SKM-1 (cell line): Measurements from ENCODE around the gene FOXE3.

Source experiments
- DNase-seq: peaks from one replicate; lab custom pipeline; 2025; ENCODE audit not compliant: unreplicated experiment; lab: John Stamatoyannopoulos, UW

Gene FOXE3

DNA sequence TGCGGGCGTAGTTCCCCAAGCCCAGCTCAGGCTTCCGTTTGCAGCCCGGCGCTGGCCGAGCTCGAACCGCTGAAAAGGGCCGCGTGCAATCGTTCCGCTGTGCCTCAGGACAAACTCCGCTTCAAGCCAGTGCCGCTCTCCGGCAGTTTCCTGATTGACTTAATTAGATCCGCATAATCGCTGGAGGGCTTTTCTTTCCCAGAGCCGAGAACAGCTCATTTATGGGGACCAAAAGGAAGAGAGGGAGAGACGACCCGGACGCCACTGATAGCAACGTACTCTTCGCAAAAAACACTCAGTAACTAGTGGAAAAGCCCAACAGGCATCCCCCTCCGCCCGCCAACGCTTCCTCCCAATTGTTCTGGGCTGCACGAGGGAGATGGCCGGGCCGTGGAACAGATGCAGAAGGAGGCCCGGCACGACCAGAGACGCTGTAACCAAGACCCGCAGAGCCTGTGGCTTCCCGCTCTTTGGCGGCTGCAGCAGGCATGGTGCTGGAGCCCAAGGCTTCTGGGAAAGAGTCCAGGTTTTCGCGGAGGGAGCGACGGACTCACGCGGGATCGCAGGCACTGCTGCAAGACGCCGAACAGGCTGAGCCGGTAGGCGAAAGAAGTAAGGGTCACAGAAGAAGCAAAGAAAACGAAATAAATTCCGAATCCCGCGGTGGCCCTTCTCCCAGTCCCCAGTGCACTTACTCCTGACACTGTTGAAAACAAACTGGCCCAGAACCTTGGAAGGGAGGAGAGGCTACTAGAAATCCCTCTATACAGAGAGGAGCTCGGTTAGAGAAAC, 18.2 kb downstream of the FOXE3 start:
- no peak for DNase-seq

DNA sequence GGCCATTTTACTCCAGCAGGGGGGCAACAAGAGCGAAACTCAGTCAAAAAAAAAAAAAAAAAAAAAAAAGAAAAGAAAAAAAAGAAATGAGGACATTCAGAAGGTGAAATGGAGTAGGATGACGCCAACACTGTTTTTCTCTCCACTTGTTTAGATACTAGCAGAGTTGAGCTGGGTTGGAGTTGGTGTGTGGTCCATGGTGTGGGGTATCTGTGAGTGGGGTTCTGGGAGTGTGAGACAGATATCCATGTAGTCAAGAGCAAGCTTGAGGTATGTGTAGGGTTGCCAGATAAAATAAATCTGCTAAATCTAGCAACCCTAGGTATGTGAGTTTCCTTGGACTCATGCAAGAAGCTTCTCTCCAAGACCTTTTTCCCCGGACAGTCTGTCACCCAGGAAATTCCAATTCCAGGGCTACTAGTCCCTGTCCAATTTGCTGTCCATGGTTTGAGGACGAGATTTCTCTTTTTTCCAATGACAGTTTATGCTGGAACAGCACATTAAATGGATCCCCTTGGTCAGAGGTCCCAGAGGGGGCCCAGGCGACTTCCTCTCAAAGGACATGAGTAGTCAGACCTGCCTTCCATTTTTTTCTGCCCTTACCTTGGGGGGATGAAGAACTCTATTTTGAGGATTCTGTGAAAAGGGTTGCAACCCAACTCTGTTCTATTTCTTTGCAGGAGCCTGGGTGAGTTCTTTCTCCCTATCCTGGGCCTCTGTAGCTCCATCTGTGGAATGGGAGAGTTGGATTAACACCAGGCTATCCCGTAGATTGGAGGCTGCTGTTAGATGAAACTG, 19.6 kb downstream of the FOXE3 start:
- no peak for DNase-seq

DNA sequence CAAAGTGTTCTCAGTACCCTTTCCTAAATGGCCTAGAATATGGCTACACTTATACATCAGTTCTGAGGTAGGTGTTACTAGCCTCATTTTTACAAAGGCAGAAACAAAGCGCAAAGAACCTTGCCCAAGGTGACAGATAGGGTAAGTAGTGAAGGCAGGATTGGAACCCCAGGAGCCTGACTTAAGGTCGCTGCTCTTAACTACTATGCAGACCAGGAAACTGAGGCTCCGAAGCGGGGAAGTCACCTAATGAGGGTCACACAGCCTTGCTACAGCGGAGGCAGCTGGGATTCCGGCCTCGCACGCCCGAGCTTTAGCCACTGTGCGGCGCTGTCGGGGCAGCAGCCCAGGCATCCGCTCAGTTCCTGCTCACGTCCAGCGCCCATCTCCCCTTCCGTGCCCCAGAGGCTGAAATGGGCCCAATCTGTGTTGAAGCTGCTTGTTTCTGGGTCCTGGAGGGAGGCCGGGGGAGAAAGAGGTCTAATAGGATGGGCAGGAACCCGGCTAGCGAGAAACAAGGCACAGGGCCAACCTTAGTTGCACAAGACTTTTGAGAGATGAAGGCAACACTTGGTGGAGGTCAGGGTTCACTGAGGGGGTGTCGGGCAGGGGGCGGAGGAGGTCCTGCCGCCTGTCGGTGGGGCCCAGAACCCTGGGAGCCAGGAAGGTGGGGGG, 20.4 kb downstream of the FOXE3 start:
- DNase-seq, result peak; percentile 28

DNA sequence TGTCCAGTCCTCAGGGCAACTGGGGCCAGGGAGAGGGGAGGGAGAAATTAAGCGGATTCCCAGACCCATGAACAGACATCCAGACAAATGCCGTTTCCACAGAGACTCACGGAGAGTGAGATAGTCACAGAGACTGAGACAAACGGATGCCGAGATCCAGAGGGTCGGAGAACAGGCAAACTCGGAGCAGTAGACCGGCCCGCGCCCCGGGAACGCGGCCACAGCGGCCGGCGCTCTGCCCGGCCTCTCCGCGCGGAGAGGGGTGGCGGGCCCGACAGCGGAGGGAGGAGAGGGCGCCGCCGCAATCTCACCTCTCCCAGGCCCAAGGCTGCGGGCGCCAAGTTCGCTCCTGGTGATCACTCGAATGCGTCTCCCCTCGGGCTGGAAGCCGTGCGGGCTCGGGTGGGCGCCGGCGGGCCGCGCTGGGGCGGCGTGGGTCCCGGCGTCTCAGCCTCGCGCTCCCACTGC, 20.9 kb downstream of the FOXE3 start:
- no peak for DNase-seq

DNA sequence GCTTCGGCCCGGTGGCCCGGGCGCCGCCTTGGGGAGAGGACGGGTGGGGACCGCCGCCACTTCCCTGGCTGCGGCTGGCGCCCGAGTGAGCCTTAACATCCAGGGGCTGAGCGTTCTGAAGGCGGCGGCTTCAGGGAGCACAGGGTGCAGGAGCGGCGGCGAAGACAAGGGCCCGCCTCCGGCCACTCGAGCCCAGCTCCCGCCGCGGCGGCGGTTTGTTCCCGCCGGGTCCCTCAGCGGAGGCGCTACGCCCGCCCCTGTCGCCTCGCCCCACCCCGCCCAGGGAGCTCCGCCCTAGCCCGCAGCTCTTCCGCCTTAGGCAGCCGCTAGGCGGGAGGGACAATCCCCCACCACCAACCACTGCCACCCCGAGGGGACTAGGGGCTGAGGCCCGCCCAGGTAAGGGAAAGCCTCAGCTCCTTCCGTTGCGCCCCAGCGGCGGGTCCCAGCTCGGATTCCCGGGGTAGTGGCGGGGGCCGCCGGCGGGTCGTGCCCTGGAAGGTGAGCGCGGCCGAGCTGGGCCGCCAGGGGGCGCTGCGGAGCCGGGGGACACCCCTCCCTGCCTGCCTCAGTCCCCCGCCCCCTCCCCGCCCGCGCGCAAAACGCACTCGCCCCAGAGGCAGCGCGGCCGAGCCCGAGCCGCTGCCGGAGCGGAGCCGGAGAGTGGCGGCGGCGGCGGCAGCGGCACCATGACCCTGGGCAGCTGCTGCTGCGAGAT, 21.5 kb downstream of the FOXE3 start, which contains the start of gene FOXD2:
TSS of gene FOXD2 (plus strand) at position 598 of the 718 bp plus-strand sequence. CDS start at position 690, 92 bp downstream.
- DNase-seq, result peak; percentile 65

DNA sequence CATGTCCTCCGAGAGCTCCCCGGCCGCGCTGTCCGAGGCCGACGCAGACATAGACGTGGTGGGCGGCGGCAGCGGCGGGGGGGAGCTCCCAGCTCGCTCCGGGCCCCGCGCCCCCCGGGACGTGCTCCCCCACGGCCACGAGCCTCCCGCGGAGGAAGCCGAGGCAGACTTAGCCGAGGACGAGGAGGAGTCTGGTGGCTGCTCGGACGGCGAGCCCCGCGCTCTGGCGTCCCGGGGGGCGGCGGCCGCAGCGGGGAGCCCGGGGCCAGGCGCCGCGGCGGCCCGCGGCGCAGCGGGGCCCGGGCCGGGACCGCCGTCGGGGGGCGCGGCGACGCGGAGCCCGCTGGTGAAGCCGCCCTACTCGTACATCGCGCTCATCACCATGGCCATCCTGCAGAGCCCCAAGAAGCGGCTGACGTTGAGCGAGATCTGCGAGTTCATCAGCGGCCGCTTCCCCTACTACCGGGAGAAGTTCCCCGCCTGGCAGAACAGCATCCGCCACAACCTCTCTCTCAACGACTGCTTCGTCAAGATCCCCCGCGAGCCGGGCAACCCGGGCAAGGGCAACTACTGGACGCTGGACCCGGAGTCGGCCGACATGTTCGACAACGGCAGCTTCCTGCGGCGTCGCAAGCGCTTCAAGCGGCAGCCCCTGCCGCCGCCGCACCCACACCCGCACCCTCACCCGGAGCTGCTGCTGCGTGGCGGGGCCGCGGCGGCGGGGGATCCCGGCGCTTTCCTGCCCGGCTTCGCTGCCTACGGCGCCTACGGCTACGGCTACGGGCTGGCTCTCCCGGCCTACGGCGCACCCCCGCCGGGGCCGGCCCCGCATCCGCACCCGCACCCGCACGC, 22.3 kb downstream of the FOXE3 start:
- DNase-seq, result no peak

DNA sequence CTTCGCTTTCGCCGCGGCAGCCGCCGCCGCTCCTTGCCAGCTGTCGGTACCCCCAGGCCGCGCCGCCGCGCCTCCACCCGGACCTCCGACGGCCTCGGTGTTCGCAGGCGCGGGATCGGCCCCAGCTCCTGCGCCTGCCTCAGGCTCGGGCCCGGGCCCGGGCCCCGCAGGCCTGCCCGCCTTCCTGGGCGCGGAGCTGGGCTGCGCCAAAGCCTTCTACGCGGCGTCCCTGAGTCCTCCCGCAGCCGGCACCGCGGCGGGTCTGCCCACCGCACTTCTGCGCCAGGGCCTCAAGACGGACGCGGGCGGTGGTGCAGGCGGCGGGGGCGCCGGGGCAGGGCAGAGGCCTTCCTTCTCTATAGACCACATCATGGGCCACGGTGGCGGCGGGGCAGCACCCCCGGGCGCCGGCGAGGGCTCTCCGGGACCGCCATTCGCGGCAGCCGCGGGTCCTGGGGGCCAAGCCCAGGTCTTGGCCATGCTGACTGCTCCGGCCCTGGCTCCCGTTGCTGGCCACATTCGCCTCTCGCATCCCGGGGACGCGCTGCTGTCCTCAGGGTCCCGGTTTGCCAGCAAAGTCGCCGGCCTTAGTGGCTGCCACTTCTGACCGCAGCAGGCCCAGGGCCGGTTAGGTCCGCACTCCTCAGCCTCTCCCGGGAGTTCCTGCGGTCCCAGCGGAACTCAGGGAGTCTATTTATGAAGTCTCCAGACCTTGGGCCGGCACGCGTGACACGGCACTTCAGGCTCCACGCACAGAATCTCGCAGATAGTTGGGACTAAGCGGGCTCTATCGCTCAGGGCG, 23.1 kb downstream of the FOXE3 start:
- no peak for DNase-seq

DNA sequence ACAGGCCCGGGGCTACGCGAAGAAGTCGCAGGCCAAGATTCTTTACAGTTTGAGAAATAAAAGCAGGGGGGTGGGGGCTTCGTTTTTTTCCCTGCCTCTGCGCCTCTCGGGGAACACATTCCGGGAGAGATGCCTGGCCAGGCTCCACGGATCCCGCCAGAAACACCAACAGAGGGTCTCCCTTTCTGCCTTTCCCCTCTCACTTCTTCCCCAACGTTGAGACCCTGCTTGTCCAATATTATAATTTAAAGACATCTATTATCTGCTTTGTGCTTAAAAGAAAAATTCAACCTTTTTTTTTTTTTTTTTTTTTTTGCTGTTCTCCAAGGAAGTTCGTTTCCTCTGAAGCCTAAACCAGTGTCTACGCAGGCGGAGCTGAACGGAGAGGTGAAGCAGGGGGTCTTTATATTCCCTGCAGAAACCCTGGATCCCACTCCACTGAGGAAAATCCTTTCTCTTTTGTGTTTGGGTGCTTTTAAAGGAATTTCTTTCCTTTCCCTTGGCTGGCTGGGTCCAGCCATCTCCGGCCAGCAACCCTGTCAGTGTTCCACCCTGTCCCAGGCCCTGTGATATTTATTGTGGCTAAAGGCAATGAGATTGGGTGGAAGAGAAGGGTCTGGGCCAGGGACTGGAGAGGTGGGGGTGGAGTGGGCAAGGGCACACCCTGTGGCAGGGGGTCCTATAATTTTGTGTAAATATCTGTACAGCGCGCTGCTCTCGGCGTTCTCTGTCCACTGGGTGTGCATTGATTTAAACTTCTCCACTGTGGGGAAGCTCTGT, 23.9 kb downstream of the FOXE3 start:
- DNase-seq, result no peak

DNA sequence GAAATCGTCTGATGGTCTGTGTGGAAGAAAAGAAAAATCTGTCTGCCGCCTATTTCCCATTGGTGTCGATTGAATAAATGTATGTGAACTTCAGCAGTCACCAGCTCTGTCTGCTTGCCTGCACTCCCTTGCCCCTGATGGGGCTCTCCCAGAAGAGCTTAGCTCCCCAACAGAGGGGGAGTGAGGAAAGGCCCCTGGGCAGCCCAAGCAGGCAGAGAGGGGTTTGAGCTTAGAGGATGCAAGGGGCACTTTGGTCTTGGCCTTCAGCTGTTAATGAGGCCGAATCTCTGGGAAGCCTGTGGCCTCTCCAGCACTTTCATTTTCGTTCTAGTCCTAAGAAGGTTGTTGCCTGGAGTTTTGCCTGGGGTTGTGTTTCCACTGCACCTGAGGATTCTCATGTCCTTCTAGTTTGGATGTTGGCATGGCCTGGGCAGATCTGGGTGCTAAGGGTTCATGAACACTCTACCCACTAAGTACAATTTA, 24.6 kb downstream of the FOXE3 start:
- no peak for DNase-seq

DNA sequence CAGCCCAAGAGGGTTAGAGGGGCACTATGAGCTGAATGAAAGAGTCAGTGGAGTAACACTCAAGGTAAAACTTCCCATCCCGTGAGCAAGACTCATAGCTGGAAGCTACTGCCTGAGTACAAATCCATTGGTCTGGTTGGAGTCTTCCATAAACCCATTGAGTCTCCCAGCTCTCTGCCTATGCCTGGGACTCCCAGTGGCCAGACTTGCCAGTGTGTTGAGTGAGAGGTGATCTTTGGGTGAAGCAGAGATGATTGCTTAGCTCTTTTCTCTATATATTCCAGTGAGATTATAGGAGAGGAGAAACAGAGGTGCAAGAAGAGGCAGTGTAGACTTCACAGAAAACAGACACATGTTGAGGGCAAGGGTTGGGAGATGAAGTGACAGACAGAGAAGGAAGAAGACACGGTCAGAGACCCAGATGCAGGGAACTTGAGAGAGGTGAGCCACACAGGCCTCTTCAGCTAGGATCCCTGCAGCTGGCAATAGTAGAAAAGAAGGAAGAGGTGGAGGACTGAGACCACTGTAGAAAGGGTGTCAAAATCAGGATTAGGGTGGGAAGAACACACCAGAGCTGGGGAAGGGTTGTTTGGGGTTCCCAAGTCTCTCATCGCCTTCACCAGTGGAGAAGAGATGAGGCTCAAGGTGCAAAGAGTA, 25.5 kb downstream of the FOXE3 start:
- DNase-seq, result no peak

DNA sequence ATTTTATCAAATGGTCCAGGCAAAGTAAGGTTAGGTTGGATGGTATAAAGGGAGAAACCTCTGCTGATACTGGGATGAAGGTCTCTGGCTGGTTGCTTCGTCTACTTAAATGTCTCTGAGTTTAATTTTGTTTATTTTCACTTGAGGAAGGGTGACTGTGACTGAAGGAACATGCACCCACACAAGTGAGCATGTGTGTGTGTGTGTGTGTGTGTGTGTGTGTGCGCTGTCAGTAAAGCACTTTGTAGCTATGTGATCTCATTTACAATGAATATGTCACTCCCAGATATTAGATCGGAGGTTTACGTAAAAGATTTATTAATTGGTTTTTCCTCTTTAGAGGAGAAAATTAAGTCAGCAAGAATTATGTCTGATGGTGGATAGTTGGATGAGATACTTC, 26.1 kb downstream of the FOXE3 start:
- DNase-seq, result no peak

DNA sequence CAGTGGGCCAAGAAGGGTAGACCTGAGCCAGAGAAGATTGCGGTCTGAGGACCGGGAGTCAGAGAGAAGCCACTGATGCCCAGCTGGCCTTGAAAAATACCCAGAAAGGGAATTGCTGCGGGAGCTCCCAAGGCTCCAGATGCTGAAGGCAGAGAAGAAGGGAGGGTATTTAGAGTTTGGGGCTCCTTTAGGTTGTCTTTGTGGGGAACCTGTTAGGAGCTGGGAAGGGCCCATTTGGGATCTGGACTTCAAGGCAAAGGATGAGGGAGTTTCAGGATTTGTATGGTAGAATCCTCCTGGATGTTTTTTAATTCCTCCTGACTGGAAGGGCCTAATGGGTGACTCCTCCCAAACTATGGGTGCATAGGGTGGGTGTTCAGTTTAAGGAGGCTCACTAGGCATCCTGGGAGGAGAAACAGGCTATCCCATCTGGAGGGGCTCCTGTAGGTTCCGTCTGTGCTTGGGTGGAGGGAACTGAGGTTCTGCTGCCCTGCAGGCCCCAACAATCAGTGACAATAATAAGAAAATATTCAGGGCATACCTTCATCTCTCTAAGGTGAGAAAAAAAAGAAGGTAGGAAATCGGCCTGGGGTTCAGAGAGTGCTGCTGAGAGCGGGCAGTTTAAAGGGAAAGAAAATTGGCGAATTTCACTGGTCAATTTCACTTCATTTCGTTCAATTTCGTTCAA, 26.9 kb downstream of the FOXE3 start:
- DNase-seq, result no peak

DNA sequence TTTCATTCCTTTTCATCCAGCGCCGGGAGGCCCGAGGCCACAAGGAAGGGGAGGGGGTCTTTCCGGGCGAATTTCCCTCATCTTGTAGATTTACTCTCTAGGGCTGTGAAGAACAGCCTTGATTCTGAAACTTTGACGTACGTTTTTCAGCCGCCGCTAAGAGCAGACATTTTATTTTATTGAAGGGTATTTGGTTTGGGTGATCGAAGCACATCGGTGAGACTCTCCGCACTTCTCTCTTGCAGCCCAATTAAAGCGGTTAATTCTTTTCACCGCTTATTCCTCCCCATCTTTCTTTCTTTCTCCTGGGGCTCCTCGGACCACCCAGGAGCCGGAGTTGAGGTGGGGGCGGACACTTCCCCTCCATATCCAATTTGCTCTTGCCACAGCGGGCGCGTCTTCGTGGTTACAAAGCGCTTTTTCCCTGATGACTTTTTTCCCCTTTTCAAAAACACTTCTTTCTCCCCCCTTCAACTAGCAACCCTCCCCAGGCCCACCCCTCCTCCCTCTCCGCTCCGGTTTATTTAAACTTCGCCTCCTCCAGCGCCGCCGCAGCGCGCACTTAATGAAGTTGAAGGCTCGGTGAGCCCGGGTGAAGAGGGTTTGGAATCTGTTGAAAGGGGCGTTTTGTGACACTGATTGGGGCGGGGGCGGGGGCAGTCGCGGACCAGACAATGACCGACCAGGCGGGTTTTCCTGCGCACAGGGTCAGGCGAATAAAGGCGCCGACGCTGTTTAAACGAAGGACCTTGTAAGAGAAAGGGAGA, 27.6 kb downstream of the FOXE3 start:
- no peak for DNase-seq

DNA sequence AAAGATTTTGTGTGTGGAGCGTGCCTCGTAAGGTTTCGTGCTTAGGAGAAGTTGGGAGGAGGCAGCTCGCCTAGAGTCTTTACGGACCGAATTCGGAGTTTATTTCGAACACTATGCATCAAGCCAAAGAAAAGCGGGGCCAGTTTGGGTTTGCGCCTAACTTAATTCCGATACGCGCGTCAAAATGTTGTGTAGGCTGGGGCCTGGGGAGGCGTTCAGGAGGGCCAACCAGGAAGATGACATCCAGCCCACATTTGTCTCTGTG, 28.1 kb downstream of the FOXE3 start:
- no peak for DNase-seq

DNA sequence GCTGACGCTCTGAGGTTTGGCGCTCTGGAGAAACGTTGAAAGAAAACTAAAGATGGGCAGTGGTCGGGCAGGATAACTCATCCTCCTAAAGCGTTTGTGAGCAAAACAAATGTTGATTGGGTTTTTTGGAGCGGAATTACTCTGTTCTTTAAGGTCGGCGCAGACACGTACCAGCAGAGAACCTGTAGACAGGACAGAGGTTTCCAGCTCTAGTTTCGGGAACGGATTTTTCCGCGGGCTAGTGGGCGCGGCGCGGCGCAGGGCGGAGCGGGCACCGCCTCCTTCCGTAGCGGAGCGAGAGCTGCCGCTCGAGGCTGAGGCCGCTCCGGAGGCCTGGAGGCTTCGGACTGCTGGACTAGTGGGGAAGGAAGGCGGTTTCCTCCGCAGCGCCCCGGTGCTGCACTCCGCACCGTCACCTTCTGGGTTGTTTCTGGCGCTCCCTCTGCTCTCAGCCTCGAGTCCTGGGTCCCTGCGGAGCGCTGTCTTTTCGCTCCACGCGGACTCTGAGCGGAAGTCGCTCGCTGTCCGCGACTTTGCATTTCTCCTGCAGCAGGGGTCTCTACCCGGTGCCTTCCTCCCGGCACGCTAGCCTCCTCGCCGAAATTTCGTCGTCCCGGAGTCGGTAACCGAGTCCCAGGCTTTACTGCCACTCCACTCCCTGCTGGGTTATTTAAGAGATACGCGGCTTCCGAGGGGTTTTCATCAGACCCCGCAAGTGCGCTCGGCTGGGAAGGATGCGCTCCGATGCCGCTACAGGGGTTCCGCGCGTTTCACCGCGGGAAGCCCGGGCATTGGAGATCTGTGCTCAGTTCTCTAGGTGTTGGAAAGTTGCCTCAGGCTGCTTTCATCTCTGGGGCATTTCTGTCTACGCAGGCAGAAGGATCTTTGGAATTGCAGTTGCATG, 28.7 kb downstream of the FOXE3 start:
- no peak for DNase-seq
